HG03565 (cell line): ENCODE results near the gene KLHL6.

ENCODE experiments used
- ATAC-seq: cut with Tn5 transposase; IDR thresholded peaks from one replicate; pipeline ENCODE4 v1.9.1; 2021; ENCODE audit warnings: mild to moderate bottlenecking, moderate library complexity; ENCODE audit not compliant: unreplicated experiment

The KLHL6 gene

DNA sequence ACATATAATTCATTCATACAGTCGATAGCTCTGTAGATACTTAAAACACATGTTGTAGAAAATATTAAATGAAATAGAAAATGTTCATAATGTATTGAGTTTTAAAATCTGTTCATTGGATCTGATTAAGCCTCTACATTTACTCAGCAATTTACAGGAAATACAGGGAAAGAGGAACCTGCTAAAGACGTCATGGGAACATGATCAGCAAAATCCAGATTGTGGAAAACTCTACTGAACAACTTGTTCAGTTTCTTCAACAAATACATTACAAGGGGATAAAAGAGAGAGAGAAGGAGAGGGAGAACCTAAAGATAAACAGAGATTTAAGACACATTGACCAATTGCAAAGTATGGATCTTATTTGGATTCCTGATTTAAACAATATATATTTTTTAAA lies 46.7 kb downstream of the KLHL6 start:
- no peak for ATAC-seq

DNA sequence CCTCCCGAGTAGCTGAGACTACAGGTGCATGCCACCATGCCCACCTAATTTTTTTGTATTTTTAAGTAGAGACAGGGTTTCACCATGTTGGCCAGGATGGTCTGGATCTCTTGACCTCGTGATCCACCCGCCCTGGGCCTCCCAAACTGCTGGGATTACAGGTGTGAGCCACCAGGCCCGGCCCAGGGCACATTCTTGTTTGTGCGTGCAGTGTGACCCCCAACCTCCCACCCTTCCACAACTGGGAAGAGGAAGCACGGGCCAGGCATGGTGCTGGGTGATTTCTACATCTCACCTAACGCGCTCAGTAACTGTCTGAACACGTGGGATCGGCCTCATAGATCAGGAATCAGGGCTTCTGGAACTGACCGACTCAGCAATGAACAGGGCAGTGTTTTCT lies 48.0 kb downstream of the KLHL6 start:
- ATAC-seq: no peak

DNA sequence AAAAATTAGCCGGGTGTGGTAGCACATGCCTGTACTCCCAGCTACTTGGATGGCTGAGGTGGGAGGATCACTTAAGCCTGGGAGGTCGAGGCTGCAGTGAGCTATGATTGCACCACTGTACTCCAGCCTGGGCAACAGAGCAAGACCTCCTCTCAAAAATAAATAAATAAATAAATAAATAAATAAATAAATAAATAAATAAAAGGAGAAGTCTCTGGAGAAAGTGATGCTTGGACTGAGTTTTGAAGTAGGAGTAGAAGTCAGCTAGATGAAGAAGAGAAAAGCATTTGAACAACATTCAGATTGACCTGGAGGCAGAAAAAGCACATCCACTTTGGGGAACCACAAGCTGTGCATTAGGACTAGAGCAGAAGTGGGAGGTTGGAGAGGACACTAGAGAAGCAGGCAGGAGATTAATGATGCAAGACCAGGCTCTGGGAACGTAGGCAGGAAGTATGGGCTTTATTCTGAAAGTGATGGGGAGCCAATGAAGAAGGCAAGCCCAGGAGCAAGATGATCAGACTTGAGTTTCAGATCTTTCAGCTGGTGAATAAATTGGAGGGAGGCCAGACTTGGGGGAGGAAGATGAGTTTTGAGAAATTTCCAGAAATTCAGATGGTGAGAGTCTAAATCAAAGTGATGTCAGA lies 48.7 kb downstream of the KLHL6 start:
- no peak for ATAC-seq

DNA sequence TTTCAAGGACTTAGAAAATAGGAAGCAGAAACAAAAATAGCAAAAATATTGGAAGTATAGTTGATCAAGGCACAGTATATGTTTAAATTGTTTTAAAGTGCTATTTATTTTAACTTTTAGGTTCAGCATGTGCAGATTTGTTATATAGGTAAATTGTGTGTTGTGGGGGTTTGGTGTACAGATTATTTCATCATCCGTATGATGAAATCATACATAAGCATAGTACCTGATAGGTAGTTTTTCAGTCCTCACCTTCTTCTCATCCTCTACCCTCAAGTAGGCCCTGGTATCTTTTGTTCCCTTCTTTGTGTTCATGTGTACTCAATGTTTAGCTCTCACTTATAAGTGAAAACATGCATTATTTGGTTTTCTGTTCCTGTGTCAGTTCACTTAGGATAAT lies 50.9 kb downstream of the KLHL6 start:
- no peak for ATAC-seq

DNA sequence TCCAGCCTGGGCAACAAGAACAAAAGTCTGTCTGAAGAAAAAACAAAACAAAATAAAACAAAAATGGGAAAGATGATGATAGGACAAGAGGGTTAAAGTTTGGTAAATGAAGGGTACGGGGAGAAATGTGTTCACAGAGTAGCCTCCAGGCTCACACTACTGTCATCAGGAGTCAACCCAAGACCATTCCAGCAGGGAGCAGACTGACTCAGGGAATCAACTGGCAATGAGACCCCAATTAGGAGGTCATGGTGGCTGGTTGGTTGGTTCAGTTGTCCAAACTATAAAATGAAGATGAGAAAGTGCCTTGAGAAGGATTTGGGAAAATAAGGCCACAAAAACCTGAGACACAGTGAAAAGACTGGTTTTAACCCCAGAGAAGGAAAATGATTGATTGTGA lies 51.8 kb downstream of the KLHL6 start:
- no peak for ATAC-seq

DNA sequence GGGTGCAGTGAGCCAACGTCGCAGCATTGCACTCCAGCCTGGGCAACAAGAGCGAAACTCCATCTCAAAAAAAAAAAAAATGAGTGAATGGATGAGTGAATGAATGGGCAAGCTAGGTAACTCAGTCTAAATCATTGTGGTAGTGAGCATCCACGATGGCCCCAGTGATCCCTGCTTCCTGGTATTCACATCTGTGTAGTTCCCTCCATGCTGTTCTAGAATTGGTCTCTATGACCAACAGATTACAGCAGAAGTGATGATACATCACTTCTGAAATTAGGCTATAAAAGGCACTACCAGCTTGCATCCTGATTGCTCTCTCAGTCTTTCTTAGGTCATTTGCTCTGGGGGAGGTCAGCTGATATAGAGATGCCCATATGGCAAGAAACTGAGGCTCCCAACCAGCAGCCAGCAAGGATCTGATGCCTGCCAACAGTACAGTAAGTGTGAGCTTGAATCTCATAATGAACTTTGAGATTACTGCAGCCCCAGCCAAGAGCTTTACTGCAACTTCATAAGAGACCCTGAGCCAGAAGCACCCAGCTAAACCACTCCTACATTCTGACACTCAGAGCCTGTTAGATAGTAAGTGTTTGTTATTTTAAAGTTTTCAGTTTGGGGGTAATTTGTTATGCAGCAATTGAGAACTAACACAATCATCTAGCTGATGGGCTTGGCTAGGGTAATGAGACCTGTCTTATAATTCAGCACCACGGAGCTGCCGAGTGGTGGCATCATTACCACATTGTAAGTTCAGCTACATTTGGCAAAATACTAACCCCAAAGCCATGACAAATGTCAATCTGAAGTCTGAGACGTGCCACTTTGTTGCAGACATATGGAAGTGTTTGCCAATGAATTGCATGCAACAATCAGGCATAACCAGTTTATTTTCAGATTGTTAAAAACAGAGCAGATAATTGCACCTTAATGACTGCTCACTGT lies 53.0 kb downstream of the KLHL6 start:
- ATAC-seq: no peak

DNA sequence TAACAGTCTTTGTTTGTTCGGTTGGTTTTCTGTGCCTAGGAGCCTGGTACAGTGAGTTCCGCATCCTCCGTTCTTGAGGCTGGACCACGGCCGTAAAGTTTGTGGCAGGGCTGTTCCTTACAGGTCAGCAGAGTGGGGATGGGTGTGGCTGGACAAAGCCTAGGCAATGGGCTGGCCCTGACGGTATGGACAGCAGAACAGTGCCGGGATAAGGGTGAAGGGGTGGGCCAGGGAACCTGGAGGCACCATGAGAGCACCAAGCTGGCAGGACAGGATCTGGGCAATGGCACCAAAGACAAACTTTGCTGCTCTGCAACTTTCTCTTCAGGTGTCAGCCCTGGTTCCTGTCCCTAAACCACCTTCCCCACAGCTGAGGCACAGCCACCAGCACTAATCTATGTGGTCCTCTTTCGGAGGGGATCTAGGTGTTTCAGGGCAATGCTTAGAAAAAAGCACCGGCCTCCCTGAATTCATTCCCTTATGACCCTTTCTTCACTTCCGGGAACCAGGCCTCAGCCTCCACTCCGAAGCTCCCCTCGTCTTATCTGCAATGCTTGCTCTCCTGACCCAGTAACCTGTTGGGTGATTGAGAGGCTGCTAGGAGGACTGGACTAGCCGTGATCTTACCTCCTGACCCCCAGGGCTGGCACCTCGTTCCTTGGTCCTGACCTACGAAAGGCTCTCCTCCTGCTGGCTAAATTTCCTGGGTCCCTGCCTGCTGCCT lies 54.4 kb downstream of the KLHL6 start:
- ATAC-seq: no peak

DNA sequence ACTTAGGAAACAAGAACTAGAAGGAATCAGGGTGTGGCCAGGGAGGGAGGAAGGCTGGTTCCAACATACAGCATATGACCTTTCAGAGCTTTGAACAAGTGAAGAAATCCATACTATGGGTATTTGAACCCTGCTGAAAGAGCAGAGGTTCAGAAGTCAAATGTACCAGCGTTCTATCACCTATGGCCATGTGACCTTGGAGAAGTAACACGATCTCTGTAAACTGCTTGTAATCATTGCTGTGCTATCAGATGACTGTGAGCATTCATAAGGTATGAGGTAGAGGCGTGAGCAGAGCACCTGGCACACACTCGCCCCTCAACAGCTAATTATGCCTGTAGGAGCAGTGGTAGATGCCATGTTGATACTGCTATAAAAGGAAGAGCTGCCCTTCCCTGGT lies 55.2 kb downstream of the KLHL6 start:
- ATAC-seq: no peak

DNA sequence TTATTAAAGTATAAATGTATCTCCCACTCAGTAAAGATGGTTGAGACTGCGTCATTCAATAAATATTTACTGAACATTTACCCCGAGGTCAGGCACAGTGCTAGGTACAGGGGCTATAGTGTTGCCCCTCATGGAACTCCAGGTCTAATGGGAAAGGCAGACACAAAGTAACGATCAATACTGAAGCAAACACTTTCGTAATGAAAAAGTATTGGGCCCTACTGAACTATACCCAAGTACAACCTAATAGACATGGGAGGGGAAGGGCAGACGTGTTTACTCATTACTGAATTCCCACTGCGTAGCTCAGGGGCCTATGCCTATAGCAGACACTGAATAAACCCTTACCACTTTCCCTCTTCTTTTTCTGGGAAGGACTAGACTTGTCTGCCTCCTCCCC lies 56.9 kb downstream of the KLHL6 start:
- ATAC-seq: no peak

DNA sequence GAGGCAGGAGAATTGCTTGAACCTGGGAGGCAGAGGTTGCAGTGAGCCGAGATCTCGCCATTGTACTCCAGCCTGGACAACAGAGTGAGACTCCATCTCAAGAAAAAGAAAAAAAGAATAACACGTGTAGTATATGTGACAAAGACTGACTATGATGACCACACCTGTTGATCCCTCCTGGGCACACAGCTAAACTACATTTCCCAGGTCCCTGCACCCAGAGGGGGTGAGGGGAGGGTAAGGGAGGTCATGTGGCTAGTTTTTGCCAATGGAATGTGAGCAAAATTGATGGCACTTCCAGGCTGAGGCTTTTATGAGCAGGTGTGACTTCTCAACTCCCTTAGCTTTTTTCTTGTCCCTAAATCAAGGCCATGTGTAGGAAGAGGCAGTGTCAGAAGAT lies 58.2 kb downstream of the KLHL6 start:
- no peak for ATAC-seq

DNA sequence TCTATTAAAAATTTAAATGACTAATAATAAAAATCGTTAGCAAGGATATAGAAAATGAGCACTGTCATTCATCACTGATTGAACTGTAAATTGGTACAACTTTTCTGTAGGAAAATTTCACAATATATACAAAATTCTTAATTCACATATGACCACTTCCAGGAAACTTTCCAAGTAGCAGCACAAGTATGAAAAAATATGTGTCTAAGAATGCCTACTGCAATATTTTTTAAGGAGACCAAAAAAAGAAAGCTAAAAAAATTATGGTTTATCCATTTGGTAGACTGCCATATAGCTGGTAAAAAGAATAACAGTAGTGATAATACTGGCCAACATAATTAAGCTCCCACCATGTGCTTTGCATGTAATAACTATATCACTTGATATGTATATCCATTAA lies 59.2 kb downstream of the KLHL6 start:
- ATAC-seq: no peak

DNA sequence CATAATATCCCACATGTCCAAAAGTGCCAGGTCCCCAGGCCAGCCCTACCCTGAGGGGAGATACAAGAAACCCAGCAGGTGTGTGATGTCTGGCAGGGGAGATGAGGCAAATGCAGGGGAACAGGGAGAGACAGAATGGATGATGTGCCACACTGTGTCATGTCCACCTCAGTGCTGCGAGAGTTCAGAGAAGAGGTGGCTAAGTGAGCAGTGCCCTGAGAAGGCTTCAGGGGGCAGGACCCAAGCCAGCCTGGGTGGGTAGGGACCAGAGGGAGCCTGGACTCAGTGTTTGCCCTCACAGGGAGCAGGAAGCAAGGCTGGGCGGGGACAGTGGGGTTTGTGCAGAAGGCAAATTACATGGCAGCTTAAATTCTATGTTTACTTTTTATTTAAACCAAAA lies 61.2 kb downstream of the KLHL6 start:
- ATAC-seq: no peak

DNA sequence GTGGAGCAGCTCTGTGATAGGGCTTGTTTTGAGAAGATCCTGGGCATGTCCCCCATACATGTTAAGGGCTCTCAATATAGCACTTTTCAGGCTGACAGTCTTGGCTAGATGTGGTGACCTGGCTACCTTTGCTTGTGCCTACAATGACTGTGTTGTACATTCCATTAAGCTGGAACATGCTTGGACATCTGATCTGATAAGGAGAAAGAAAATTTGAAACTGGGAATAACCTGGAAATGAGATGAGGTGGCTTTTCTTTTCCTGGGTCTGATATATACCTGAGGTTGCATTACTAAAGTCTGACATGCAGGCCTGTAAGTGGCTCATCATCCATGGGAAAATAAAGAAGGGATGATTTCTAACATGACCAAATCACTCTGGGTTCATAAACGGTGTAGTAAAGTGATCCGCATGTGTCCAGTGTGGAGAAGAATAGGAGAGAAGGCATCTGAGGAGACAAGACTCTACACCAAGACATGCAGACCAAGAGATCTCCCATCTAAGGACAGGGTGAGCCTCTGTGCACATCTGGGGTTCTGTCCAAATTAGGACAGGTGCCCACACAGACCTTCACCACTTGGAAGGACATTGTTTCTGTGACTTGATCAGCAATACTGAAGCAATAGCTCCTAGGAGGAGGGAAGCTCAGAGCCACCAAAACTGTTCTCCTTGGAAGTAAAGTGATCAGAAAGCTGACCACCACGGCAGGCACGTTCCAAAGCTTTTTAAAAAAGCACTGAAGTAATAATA lies 62.0 kb downstream of the KLHL6 start:
- ATAC-seq: no peak

DNA sequence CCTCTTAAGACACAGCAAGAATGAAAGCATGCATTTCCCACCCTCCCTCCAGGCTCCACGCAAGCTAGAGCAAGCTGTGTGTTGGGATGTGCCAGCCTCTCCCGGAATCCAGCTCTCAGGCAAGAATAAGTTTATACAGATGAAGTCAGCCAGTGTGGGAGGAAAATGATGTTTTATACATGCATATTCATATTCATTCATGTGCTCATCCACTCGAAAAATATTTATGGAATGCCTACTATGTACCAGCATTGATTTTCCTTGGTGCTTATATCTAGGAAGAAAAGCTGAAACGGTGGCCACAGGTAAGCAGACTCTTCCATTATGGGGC lies 62.7 kb downstream of the KLHL6 start:
- ATAC-seq: no peak

DNA sequence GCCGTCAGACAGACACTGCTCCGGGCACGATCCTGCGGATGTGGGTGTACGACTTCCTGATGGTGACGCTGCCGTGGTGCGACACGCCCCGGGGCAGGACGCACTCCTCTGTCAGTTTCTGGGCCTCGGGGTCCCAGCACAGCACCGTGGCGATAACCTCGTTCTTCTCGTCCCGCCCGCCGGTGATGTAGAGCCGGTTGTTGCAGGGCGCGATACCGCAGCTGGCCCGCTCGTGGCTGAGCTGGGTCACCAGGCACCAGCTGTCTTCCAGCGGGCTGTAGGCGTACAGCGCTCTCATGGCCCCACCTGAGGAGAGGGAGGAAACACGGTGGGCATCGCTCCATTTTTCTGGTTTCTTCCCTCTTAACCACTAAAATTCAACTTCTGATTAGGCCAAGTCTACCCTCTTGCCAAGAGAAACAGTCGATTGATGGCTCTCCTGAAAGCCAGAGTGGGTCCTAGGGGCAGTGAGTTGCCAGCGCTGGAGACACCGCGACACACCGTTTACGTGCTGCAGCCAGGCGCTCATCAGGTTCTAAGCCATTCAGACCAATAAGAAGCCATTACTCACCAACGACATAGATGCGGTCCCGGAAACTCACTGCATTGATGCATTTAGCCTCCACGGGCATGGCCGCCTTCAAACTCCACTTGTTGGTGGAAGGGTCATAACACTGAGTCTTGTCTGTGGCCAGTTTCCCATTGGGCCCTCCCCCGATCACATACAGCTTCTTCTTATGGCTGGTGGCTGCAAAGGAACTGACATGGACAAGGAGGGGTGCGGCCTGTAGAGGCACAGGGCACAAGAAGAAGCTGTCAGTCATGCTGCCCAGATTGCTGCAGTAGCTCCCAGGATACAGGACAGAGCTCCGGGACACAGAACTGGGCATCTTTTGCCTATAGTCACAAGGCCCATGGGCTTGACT lies 63.3 kb downstream of the KLHL6 start:
- ATAC-seq: no peak

DNA sequence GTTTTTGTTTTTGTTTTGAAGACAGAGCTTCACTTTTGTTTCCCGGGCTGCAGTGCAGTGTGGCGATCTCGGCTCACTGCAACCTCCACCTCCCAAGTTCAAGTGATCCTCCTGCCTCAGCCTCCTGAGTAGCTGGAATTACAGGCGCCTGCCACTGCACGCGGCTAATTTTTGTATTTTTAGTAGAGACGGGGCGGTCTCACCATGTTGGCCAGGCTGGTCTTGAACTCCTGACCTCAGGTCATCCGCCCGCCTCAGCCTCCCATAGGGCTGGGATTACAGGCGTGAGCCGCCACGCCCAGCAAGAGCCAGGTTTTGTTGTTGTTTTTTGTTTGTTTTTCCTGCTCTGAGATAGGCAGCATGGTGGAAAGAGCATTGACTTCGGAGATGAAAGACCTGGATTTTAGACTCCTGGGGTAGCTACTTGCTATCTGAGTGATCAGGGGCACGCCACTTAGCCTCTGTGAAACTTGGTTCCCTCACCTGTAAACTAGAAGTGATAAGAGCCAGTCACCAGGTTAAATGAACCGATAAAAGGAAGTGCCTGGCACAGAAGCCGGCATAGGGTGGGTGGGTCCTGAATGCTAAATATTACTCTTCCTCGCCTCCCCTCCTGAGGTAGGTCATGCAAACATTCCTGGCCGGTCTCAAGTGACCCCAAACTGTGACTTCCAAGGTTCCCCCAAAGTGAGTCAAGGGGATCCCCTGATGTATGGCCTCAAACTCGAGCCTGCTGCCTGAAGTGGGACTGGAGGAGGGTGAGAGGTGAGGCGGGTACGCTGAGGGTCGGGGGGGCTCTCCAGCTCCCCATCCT lies 64.2 kb downstream of the KLHL6 start:
- ATAC-seq: no peak

DNA sequence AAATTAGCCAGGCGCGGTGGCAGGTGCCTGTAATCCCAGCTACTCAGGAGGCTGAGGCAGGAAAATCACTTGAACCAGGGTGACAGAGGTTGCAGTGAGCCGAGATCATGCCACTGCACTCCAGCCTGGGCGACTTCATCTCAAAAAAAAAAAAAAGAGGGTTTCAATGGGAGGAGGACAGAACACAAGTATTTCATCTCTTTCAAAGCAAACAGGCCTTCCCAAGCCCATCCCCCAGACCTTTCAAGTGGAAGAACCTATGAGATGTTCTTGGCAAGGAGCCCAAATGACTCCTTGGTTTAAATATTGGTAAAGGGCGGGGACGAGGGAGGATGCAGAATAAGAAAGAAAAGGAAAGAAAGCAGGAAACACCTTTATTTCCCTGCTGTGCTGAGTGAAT lies 64.9 kb downstream of the KLHL6 start:
- no peak for ATAC-seq

DNA sequence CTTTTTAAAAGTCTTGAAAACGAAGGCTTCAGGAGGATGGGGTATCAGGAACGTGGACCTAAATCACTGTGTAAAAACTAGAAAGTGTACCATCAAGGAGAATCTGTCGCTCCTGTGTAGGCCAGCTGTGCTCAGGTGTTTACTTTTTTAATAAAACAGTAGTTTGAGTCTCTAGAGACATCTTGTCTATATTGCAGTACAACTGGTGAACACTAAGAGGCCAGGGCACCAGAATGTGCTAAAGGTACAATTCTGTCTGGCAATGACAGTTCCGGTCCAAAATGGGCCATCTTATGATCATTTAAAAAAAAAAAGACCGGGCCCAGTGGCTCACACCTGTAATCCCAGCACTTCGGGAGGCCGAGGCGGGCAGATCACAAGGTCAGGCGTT lies 65.3 kb downstream of the KLHL6 start:
- ATAC-seq: no peak

DNA sequence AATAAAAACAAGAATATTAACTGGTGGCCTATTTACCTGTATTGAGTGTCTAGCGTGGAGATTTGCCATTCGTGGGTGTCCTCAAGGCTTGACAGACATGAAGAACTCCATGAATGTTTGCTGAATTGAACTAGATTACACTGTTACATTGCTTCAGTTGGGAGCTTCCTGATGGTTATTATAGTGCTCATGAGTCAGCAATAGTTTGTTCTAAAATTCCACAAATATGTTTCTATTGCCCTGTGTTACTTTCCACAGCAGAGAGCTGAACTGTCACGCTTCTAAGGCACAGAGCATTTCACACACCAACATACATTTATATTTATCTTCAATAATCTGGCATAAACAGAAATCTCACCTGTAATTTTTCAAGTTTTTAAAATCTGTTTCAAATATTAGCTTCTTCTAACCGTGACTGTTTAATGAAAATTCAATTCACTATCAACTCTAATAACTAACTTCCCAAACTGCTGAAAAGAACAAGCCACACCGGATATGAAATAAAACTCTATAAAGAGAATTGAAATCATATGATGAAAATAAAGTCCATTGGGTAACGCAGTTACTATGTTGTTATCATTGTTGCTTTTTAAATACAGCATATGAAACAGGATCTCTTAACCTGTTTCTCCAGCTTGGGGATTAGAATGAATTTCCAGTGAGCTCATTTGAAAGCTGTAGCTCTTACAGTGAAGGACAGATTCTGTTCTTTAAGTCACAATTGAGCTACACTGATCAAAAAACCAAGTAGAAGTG lies 65.9 kb downstream of the KLHL6 start:
- ATAC-seq: no peak
